Neural cell (in vitro differentiated cells): ENCODE measurements around the gene RFX8. TPM values are rescaled to one million over a fixed set of nuclear protein-coding genes. Genes with fewer than 3 reads are reported as not detected.

Experiments
- H2AFZ ChIP-seq: fragments of 200-600, 300-800 bp; sonication (generic), shearing (Covaris generic); 2 replicates; pipeline ENCODE4 v1.6.0; 2014; ENCODE audit warnings: low read depth, mild to moderate bottlenecking, antibody characterized with exemption, low read length, moderate library complexity
- H3F3A ChIP-seq: fragments of 200-600 bp; shearing (Covaris generic); 2 replicates; pipeline ENCODE4 v1.6.1; 2016; ENCODE audit warnings: mild to moderate bottlenecking, moderate library complexity, mixed read lengths, antibody characterized with exemption, low read length; ENCODE audit not compliant: insufficient read depth, poor library complexity, severe bottlenecking
- H3K27ac ChIP-seq: fragments of 200-600, 300-800 bp; sonication (generic), shearing (Covaris generic); 2 replicates; pipeline ENCODE4 v1.5.1; 2014; ENCODE audit warnings: mild to moderate bottlenecking, low read length, moderate library complexity
- H3K27me3 ChIP-seq: fragments of 300-800, 200-600 bp; sonication (generic), shearing (Covaris generic); 2 replicates; pipeline ENCODE4 v1.6.0; 2014; ENCODE audit warnings: mild to moderate bottlenecking, low read depth, low read length, moderate library complexity; ENCODE audit not compliant: insufficient read depth
- H3K36me3 ChIP-seq: fragments of 300-800, 200-600 bp; sonication (generic), shearing (Covaris generic); 2 replicates; pipeline ENCODE4 v1.5.1; 2014; ENCODE audit warnings: mild to moderate bottlenecking, antibody characterized with exemption, low read length, moderate library complexity; ENCODE audit not compliant: insufficient read depth
- H3K4me2 ChIP-seq: fragments of 300-800, 200-600 bp; sonication (generic), shearing (Covaris generic); 2 replicates; pipeline ENCODE4 v1.6.0; 2014; ENCODE audit warnings: mild to moderate bottlenecking, low read length
- H3K4me3 ChIP-seq: fragments of 300-800, 200-600 bp; sonication (generic), shearing (Covaris generic); 2 replicates; pipeline ENCODE4 v1.5.1; 2014; ENCODE audit warnings: mild to moderate bottlenecking, low read length, moderate library complexity
- H3K79me2 ChIP-seq: fragments of 200-600 bp; shearing (Covaris generic); replicated peaks from 2 replicates; pipeline ENCODE4 v1.6.0; 2014; ENCODE audit warnings: mild to moderate bottlenecking, low read length, moderate library complexity; ENCODE audit not compliant: insufficient read depth
- H3K9ac ChIP-seq: fragments of 300-800, 200-600 bp; sonication (generic), shearing (Covaris generic); 2 replicates; pipeline ENCODE4 v1.6.1; 2016; ENCODE audit warnings: mild to moderate bottlenecking, low read length, mixed read lengths
- H3K9me2 ChIP-seq: fragments of 200-600 bp; shearing (Covaris generic); 2 replicates; pipeline ENCODE4 v1.6.1; 2016; ENCODE audit warnings: mild to moderate bottlenecking, low read length, mixed read lengths; ENCODE audit not compliant: insufficient read depth
- H3K9me3 ChIP-seq: fragments of 200-600, 300-800 bp; sonication (generic), shearing (Covaris generic); 2 replicates; pipeline ENCODE4 v1.6.1; 2016; ENCODE audit warnings: mild to moderate bottlenecking, mixed run types, low read length, moderate library complexity, mixed read lengths
- H4K20me1 ChIP-seq: fragments of 200-600 bp; shearing (Covaris generic); 2 replicates; pipeline ENCODE4 v1.6.1; 2016; ENCODE audit warnings: mild to moderate bottlenecking, mixed run types; ENCODE audit not compliant: insufficient read depth
- CTCF ChIP-seq: fragments of 450-650 bp; IDR thresholded peaks from 2 replicates; pipeline ENCODE4 v1.5.1; 2014; ENCODE audit warnings: antibody characterized with exemption, mild to moderate bottlenecking, moderate library complexity; ENCODE audit not compliant: poor library complexity, severe bottlenecking
- EP300 ChIP-seq: fragments of 450-650 bp; conservative IDR thresholded peaks from 2 replicates; pipeline ENCODE4 v1.6.1; 2014; ENCODE audit warnings: antibody characterized with exemption, mild to moderate bottlenecking, moderate library complexity; ENCODE audit not compliant: poor library complexity, severe bottlenecking
- EZH2 ChIP-seq: fragments of 200-600, 300-800 bp; shearing (Covaris generic), sonication (generic); IDR thresholded peaks from 2 replicates; pipeline ENCODE4 v1.6.1; 2014; ENCODE audit warnings: antibody characterized with exemption, low read length, borderline replicate concordance, mild to moderate bottlenecking; ENCODE audit not compliant: insufficient read depth, poor library complexity, severe bottlenecking
- MXI1 ChIP-seq: fragments of 450-650 bp; conservative IDR thresholded peaks from 2 replicates; pipeline ENCODE4 v1.6.1; 2014; ENCODE audit warnings: antibody characterized with exemption, mild to moderate bottlenecking; ENCODE audit not compliant: poor library complexity, severe bottlenecking
- POLR2AphosphoS5 ChIP-seq: IDR thresholded peaks from 2 replicates; pipeline ENCODE4 v1.6.1; 2012
- REST ChIP-seq: IDR thresholded peaks from 2 replicates; pipeline ENCODE4 v1.6.1; 2012; ENCODE audit warnings: borderline replicate concordance
- SMC3 ChIP-seq: fragments of 450-650 bp; conservative IDR thresholded peaks from 2 replicates; pipeline ENCODE4 v1.6.1; 2014; ENCODE audit warnings: antibody characterized with exemption, mild to moderate bottlenecking, moderate library complexity; ENCODE audit not compliant: poor library complexity
- TAF1 ChIP-seq: IDR thresholded peaks from 2 replicates; pipeline ENCODE4 v1.6.1; 2012; ENCODE audit warnings: low read depth
- polyA plus RNA-seq: library from polyadenylated mRNA; depleted of rRNA; stranded (reverse); fragments of >200 nt; gene quantifications from 2 replicates; pipeline ENCODE4 v1.2.3, GENCODE V29; 2014

Gene RFX8
- polyA plus RNA-seq, 1 donor from 2014 or later, result not detected

- H3K9ac ChIP-seq, result no peak overlapping the region
- H3K27ac ChIP-seq, result no peak overlapping the region
- H3K9me3 ChIP-seq, result no peaks in the 10 kb centered on the region
- no peaks in the 10 kb centered on the region for H3K27me3 ChIP-seq
- H3K9me2 ChIP-seq, result no peaks in the 10 kb centered on the region
- H3K36me3 ChIP-seq, result no peaks in the 10 kb centered on the region
- H3K4me2 ChIP-seq, result no peak overlapping the region
- no peaks in the 10 kb centered on the region for H4K20me1 ChIP-seq
- no peaks in the 10 kb centered on the region for H3K79me2 ChIP-seq
- H2AFZ ChIP-seq, result no peak overlapping the region
- no peaks in the 10 kb centered on the region for H3F3A ChIP-seq
- H3K4me3 ChIP-seq, result no peak overlapping the region
- no peak for TF ChIP-seq MXI1
Measured at GRCh38 chr2:101398116-101398821, 76.6 kb downstream of the RFX8 start.

GRCh38 chr2:101396316-101396717 is 78.6 kb downstream of the RFX8 start:
- H3K27me3 ChIP-seq, result no peaks in the 10 kb centered on the region
- no peaks in the 10 kb centered on the region for H3K36me3 ChIP-seq
- no peaks in the 10 kb centered on the region for H3K9me2 ChIP-seq
- no peaks in the 10 kb centered on the region for H4K20me1 ChIP-seq
- no peaks in the 10 kb centered on the region for H3K9me3 ChIP-seq
- no peak overlapping the region for H2AFZ ChIP-seq
- TF ChIP-seq MXI1 (no peak), EP300 (no peak), TAF1 (no peak), POLR2AphosphoS5 (no peak), EZH2 (no peak), SMC3 (no peak), CTCF (no peak), REST (no peak)
- H3K9ac ChIP-seq, result no peak overlapping the region
- no peak overlapping the region for H3K4me2 ChIP-seq
- H3F3A ChIP-seq, result no peaks in the 10 kb centered on the region
- H3K79me2 ChIP-seq, result no peaks in the 10 kb centered on the region
- no peak overlapping the region for H3K27ac ChIP-seq
- no peak overlapping the region for H3K4me3 ChIP-seq
